ENCODE results near the gene GABBR2. TPM values are rescaled to one million over a fixed set of nuclear protein-coding genes. Genes with fewer than 3 reads are reported as not detected.

GABBR2 gene
- total and polyA plus RNA-seq, 4 donors, result 20.0 to 140 (median 93.3) TPM

DNA sequence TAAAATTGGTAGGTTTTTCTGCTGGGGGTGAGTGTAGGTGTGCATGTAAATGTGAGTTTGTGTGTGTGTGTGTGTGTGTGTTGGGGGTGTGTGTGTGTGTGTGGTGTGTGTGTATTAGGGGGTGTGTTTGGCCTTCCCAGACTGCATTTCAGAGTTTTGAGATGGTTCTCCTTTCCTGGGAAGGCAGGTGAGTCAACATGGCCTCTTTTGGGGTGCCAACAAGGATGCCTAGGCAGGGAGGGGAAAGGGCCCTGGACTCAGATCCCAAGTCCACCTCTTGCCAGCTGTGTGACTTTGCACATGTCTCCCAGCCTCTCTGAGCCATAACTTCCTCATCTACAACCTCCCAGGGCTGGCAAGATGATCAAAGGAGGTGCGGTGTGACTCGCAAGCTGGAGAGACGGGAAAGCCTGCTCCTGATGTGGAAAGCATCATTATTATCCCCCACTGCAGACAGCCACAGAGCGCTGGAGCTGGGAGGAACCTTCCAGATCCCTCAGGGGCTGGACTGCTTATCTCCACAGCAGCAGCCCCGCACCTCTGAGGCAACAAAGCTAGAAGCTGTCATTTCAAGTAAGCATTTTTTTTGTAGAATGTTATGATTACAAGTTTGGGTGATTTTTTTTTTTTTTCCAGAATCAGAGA, 389.8 kb downstream of the GABBR2 start:
- H3K9me3 ChIP-seq (ENCODE audit: control insufficient read depth, insufficient read depth, low read length), result no peaks in the 10 kb centered on the region
- no peak overlapping the region for H3K27ac ChIP-seq (ENCODE audit: low read depth, low read length)
- H3K27me3 ChIP-seq (ENCODE audit: control insufficient read depth, insufficient read depth, low read length), result no peaks in the 10 kb centered on the region
- H3K4me1 ChIP-seq (ENCODE audit: control insufficient read depth, insufficient read depth, low read length), result peaks cover 26% of the 10 kb centered on the region
- H3K4me3 ChIP-seq (ENCODE audit: low read depth, low read length), result no peak overlapping the region
- H3K36me3 ChIP-seq (ENCODE audit: control insufficient read depth, insufficient read depth, low read length), result peaks cover 20% of the 10 kb centered on the region
- WGBS (ENCODE audit: insufficient coverage), result 90% methylated on average over 2 of the region's 5 CpGs
- peak in 1 of 6 donors; percentile 90 for DNase-seq (ENCODE audit: low read depth in 4 of 6, low spot score in 6 of 6)

DNA sequence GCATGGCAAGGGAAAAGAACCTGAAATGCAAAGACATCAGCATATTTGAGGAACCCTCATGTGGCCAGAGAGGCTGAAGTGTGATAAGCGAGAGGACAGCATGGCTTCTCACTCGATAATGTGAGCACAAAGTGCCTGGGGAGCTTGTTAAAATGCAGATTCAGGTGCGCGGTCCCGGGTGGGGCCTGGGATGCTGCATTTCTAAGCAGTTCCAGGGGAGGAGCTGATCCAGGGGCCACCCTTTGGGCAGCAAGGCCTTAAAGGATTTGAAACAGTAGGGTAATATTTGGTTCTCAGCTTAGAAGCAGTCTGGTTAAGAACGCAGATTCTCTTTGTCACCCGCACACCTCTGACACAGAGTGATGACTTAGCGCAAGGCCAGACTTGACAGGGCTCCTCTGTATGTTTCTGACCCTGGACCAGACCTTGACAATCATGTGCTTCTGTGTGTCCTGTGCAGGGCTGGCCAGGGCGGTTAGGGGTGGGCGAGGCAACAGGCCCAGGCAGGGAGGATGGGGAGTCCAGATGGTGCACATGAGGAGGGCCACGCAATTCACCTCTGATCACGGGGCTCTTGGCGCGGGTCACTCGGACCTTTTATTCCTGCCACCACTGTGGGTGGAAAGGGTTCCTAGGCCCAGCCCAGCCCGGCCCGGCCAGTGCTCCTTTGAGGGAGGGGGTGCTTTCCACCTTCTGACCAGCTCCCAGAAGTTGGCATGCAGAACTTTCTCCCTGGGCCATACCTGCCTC, 390.5 kb downstream of the GABBR2 start:
- no peaks in the 10 kb centered on the region for H3K9me3 ChIP-seq (ENCODE audit: control insufficient read depth, insufficient read depth, low read length)
- H3K4me3 ChIP-seq (ENCODE audit: low read depth, low read length), result no peak overlapping the region
- no peaks in the 10 kb centered on the region for H3K27me3 ChIP-seq (ENCODE audit: control insufficient read depth, insufficient read depth, low read length)
- DNase-seq (ENCODE audit: low read depth in 4 of 6, low spot score in 6 of 6), result no peak
- H3K36me3 ChIP-seq (ENCODE audit: control insufficient read depth, insufficient read depth, low read length), result peaks cover 14% of the 10 kb centered on the region
- peaks cover 25% of the 10 kb centered on the region for H3K4me1 ChIP-seq (ENCODE audit: control insufficient read depth, insufficient read depth, low read length)
- no peak overlapping the region for H3K27ac ChIP-seq (ENCODE audit: low read depth, low read length)
- 81% methylated on average over 9 of the region's 17 CpGs for WGBS (ENCODE audit: insufficient coverage)

DNA sequence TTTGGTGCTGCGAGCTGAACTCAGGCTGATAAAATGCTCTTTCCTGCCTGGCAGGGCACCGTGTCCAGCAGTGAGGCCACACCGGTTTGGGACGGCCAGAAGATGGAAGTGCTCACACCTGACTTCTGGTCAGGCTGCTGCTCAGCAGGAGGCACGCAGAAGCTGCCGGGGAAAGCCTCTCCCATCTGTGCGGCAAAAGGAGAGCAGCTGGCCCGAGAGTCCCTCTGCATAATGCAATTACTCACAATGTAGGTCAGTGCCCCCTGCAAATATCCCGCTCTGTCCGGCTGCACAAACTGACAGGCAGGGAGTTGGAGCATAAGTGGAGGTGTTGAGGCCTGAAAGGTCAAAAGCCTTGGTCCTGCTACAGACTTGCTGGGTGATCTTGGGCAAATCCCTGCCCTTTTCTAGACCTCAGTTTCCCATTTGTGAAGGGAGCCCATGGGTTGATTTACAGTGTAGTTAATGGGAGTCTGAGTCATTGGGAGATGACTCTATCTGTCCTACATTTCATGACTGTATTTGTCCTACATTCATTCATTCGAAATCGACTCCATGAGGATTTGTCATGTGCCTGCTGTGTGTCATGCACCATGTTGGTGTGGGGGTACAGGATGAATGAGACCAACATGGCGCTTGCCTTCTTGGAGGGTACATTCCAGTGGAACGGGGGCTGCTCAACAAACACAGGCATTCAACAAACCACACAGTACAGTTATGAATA, 391.4 kb downstream of the GABBR2 start:
- Histone ChIP-seq H3K4me1 (ENCODE audit: control insufficient read depth, insufficient read depth, low read length) (peaks cover 25% of the 10 kb centered on the region), H3K27me3 (ENCODE audit: control insufficient read depth, insufficient read depth, low read length) (no peaks in the 10 kb centered on the region), H3K4me3 (ENCODE audit: low read depth, low read length) (no peak overlapping the region), H3K36me3 (ENCODE audit: control insufficient read depth, insufficient read depth, low read length) (peaks cover 13% of the 10 kb centered on the region), H3K9me3 (ENCODE audit: control insufficient read depth, insufficient read depth, low read length) (no peaks in the 10 kb centered on the region), H3K27ac (ENCODE audit: low read depth, low read length) (no peak overlapping the region)
- 31% methylated on average over 7 of the region's 14 CpGs for WGBS (ENCODE audit: insufficient coverage)
- no peak for DNase-seq (ENCODE audit: low read depth in 4 of 6, low spot score in 6 of 6)

DNA sequence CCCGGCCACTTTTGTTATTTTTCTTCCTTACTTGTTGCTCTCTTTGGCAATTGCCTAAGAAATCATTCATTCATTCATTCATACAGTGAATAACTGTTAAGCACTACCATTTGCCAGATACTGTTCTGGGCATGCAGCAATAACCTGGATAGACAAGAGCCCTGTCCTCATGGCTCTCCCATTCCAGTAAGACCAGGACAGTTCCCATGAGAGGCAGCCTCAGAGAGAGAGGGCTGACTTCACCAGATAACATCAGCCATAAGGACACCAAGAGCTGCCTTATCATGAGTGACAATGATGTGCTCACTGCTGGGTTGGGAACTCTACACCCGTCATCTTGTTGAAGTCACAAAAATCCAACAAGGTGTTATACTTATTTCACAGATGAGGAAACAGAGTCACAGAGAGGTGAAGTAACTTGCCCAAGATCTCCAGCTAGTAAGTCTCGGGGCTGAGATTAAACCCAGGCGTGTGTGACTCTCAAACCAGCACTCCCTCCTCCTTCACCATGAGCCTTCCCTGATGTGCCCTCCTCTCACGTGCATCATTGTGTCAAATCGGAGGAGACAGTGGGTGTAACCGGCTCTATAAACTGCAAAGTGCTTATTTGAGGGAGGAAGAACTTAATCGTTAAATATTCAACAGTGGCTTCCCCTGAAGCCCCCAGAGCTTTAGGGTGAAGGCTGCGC, 392.1 kb downstream of the GABBR2 start:
- no peak for DNase-seq (ENCODE audit: low read depth in 4 of 6, low spot score in 6 of 6)
- Histone ChIP-seq H3K4me3 (ENCODE audit: low read depth, low read length) (no peak overlapping the region), H3K27ac (ENCODE audit: low read depth, low read length) (no peak overlapping the region), H3K9me3 (ENCODE audit: control insufficient read depth, insufficient read depth, low read length) (no peaks in the 10 kb centered on the region), H3K36me3 (ENCODE audit: control insufficient read depth, insufficient read depth, low read length) (peaks cover 9% of the 10 kb centered on the region), H3K27me3 (ENCODE audit: control insufficient read depth, insufficient read depth, low read length) (no peaks in the 10 kb centered on the region), H3K4me1 (ENCODE audit: control insufficient read depth, insufficient read depth, low read length) (peaks cover 25% of the 10 kb centered on the region)
- 89% methylated on average over 4 of the region's 9 CpGs for WGBS (ENCODE audit: insufficient coverage)

DNA sequence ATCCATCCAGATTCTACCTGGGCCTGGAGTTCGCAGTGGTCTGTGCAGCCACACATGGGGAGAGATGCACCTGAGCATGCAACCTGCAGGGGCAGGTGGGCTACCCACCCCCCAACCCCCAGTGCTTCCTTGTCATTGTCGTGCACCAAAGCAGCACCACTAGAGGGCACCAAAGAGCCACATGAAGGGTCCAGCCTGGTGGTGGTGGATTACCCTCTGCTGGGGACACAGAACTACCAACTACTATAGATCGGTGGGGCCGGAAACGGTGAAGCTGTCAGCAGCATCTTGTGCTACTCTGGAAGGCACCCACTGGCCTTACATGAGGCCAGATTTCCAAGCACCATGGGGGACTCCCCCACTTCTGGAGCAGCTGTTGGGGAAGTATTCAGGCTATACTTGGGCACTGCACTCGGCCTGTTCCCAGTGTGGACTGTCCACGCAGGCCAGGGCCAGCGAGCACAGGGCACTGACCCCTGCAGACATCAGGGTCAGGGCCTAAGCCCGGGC, 393.1 kb downstream of the GABBR2 start:
- H3K27me3 ChIP-seq (ENCODE audit: control insufficient read depth, insufficient read depth, low read length), result no peaks in the 10 kb centered on the region
- peaks cover 25% of the 10 kb centered on the region for H3K4me1 ChIP-seq (ENCODE audit: control insufficient read depth, insufficient read depth, low read length)
- peak; percentile 70 to 96 (median 80) for DNase-seq (ENCODE audit: low read depth in 4 of 6, low spot score in 6 of 6)
- H3K36me3 ChIP-seq (ENCODE audit: control insufficient read depth, insufficient read depth, low read length), result peaks cover 6% of the 10 kb centered on the region
- no peak overlapping the region for H3K4me3 ChIP-seq (ENCODE audit: low read depth, low read length)
- H3K9me3 ChIP-seq (ENCODE audit: control insufficient read depth, insufficient read depth, low read length), result no peaks in the 10 kb centered on the region
- WGBS (ENCODE audit: insufficient coverage), result 33% methylated on average over 9 of the region's 9 CpGs
- no peak overlapping the region for H3K27ac ChIP-seq (ENCODE audit: low read depth, low read length)

DNA sequence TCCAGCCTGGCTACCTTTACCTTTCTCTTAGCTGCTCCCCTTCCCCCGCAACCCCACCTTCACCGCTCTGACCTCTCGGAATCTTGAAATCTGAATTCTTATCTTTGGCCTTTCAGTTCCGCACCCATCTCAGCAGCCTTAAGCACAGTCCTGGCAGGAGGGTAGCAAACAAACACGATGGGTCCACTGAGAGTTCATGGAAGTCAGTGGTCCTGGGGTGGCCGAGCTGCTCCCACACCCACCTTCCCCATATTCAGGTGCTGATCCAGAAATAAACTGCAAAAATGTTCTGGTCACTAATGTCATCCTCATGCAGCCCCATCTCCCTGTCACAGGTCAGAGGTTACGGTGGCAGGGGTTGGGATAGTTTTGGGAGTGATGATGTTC, 393.7 kb downstream of the GABBR2 start:
- WGBS (ENCODE audit: insufficient coverage), result 83% methylated on average over 6 of the region's 7 CpGs
- H3K36me3 ChIP-seq (ENCODE audit: control insufficient read depth, insufficient read depth, low read length), result peaks cover 11% of the 10 kb centered on the region
- no peak overlapping the region for H3K27ac ChIP-seq (ENCODE audit: low read depth, low read length)
- H3K4me3 ChIP-seq (ENCODE audit: low read depth, low read length), result no peak overlapping the region
- H3K9me3 ChIP-seq (ENCODE audit: control insufficient read depth, insufficient read depth, low read length), result no peaks in the 10 kb centered on the region
- H3K27me3 ChIP-seq (ENCODE audit: control insufficient read depth, insufficient read depth, low read length), result no peaks in the 10 kb centered on the region
- peaks cover 25% of the 10 kb centered on the region for H3K4me1 ChIP-seq (ENCODE audit: control insufficient read depth, insufficient read depth, low read length)
- no peak for DNase-seq (ENCODE audit: low read depth in 4 of 6, low spot score in 6 of 6)

DNA sequence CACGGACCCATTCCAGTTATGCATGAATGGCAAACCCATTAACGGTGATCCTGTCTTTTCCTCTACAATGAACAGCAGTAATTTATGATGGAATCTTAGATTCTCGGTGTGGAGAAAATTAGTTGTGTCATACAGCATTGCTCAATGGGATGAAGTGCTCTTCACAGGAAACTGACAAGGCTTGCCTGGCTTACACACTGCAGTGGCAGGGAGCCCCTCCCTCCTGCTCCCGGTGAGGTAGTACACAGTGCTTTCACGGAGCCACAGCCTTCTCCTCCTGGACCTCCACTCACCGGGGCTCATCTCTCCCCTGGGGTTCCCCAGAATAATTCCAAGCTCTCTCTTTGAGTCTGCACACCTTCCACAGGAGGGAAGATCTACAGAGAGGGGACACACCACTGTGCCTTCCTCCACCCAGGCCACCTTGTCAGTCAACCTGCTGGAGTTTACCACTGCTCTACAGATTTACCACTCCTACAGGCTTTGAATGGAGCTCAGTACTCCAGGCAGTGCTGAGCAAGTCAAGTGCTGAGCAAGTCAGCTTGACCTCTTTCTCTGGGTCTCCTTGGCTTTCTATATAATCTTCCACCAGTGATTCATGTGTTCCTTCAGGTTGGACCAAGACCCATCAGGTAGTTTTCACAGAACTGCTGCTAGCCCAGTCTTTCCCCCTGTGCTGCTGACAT, 394.2 kb downstream of the GABBR2 start:
- DNase-seq (ENCODE audit: low read depth in 4 of 6, low spot score in 6 of 6), result peak in 1 of 6 donors; percentile 23
- H3K36me3 ChIP-seq (ENCODE audit: control insufficient read depth, insufficient read depth, low read length), result peaks cover 13% of the 10 kb centered on the region
- 58% methylated on average over 3 of the region's 6 CpGs for WGBS (ENCODE audit: insufficient coverage)
- no peak overlapping the region for H3K4me3 ChIP-seq (ENCODE audit: low read depth, low read length)
- no peaks in the 10 kb centered on the region for H3K27me3 ChIP-seq (ENCODE audit: control insufficient read depth, insufficient read depth, low read length)
- H3K4me1 ChIP-seq (ENCODE audit: control insufficient read depth, insufficient read depth, low read length), result peaks cover 25% of the 10 kb centered on the region
- H3K9me3 ChIP-seq (ENCODE audit: control insufficient read depth, insufficient read depth, low read length), result no peaks in the 10 kb centered on the region
- H3K27ac ChIP-seq (ENCODE audit: low read depth, low read length), result no peak overlapping the region

DNA sequence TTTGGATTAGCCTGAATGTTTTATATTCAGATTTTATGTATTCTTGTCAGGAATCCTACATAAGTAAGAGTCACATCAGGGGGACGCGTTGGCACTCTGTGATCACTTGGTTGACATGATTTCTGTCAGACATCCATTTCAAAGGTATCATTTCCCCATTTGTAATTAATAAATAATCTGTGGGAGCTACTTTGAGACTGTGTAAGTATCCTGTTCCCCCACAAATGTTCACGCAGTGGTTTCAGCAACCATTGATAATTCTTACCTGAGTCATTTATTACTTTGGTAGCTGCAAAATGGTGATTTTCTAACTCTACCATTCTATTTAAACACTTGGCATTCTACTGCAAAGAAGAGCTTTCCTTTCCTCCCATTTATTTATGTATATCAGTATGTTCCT, 396.4 kb downstream of the GABBR2 start:
- H3K36me3 ChIP-seq (ENCODE audit: control insufficient read depth, insufficient read depth, low read length), result peaks cover 13% of the 10 kb centered on the region
- no peak overlapping the region for H3K27ac ChIP-seq (ENCODE audit: low read depth, low read length)
- no peak for DNase-seq (ENCODE audit: low read depth in 4 of 6, low spot score in 6 of 6)
- no peaks in the 10 kb centered on the region for H3K9me3 ChIP-seq (ENCODE audit: control insufficient read depth, insufficient read depth, low read length)
- H3K27me3 ChIP-seq (ENCODE audit: control insufficient read depth, insufficient read depth, low read length), result no peaks in the 10 kb centered on the region
- WGBS (ENCODE audit: insufficient coverage), result no CpG with 5 or more reads among the region's 3 CpGs
- no peak overlapping the region for H3K4me3 ChIP-seq (ENCODE audit: low read depth, low read length)
- H3K4me1 ChIP-seq (ENCODE audit: control insufficient read depth, insufficient read depth, low read length), result peaks cover 18% of the 10 kb centered on the region

DNA sequence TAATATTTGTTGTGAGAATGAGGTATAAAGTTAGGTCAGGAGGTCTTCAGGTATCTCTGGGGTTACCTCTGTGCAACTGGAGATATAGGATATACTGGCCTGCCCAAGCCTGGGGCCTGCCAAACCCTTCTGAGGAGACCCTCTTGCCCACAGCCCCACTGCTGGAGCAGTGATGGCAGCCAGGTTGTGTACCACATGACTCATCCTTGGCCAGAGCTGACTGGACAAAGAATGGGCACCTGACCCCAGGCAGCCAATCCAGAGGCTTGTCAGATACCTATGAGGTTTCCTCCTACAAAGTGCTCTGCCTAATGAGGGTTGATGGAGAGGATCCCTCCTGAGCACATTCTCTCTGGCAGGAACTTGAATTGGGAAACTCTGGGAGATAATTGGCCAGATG, 397.2 kb downstream of the GABBR2 start:
- Histone ChIP-seq H3K36me3 (ENCODE audit: control insufficient read depth, insufficient read depth, low read length) (peaks cover 16% of the 10 kb centered on the region), H3K4me1 (ENCODE audit: control insufficient read depth, insufficient read depth, low read length) (peaks cover 13% of the 10 kb centered on the region), H3K27me3 (ENCODE audit: control insufficient read depth, insufficient read depth, low read length) (no peaks in the 10 kb centered on the region), H3K27ac (ENCODE audit: low read depth, low read length) (no peak overlapping the region), H3K4me3 (ENCODE audit: low read depth, low read length) (no peak overlapping the region), H3K9me3 (ENCODE audit: control insufficient read depth, insufficient read depth, low read length) (no peaks in the 10 kb centered on the region)
- no peak for DNase-seq (ENCODE audit: low read depth in 4 of 6, low spot score in 6 of 6)

Measured in spinal cord (tissue), 10 donors.